ENCODE measurements around the gene GDE1.
"Not testable (repeated sequence)": the region's sequence is repeated elsewhere in the genome, so short reads cannot be mapped to it uniquely, and the experiment has no call there.

GDE1 gene

DNA sequence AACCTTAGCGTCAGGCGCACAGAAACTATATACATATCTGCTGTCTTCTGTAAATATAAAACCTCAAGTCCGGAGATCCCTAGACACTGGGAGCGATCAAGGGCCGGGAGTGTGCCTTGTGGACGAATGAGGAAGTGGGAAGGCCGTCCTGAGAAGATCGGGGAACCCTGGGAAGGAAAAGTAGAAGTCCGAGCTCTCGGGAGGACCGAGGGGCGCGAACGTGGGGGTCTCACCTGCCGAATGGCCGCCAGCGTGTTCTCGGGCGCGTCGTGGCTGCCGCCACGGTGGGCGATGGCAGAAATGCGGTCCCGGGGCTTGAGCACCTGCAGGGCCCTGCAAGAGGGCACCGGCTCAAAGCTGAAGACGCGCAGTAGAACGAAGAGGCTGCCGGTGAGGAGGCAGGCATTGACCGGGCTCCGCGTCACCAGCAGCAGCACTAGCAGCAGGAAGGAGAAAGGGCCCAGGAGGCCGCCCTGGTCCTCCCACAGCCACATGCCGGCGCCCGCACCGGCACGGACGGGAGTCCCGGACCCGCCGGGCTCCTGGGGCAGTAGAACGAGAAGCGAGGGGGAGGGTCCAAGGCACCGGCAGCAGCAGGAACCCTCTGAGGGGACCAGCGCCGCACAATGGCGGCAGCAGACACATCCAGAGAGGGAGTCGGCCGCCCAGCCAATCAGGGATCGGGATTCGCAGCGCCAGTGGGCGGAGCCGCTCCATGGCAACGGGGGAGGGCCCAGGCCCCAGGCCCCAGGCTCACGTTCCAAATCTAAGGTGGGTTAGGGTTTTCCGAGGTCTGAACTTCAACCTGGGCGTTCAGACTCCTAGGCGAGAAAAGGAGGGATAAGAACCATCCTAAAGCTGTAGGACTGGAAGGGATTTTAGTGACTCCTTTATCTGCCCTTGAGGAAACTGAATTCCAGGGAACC, at the start of gene GDE1:
Gene GDE1, minus strand, starts transcription at position 628 of the 926 bp plus-strand sequence. Its CDS starts 134 bp downstream, at position 494.
- no peak for FAIRE-seq

DNA sequence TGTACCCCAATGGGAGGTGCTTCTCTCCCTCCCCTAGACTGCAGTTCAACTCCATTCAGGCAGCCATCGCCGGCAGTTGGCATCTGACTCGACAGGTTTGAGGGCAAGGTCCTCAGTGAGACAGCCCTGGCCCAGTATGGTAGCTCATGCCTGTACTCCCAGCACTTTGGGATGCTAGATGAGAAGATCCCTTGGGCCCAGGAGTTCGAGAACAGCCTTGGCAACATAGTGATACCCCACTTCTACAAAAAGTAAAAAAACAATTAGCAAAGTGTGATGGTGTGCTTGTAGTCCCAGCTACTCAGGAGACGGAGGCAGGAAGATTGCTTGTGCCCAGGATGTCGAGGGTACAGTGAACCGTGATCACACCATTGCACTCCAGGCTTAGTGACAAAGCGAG, 45.7 kb upstream of the GDE1 start:
- no peak for FAIRE-seq

DNA sequence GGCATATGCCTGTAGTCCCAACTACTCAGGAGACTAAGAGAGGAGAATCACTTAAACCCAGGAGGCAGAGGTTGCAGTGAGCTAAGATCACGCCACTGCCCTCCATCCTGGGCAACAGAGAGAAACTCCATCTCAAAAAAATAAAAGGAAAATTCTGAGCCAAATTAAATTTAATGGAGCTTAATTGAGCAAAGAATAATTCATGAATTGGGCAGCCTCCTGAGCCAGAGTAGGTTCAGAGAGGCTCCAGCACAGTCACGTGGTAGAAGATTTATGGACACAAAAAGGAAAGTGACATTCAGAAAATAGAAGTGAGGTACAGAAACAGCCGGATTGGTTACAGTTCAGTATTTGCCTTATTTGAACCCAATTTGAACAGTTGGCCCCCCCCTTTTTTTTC, 44.5 kb upstream of the GDE1 start:
- FAIRE-seq = no peak

- no peak for FAIRE-seq
Observed at GRCh38 chr16:19563377-19563776, 41.5 kb upstream of the GDE1 start.

GRCh38 chr16:19560078-19560477, 38.2 kb upstream of the GDE1 start:
- FAIRE-seq = no peak

DNA sequence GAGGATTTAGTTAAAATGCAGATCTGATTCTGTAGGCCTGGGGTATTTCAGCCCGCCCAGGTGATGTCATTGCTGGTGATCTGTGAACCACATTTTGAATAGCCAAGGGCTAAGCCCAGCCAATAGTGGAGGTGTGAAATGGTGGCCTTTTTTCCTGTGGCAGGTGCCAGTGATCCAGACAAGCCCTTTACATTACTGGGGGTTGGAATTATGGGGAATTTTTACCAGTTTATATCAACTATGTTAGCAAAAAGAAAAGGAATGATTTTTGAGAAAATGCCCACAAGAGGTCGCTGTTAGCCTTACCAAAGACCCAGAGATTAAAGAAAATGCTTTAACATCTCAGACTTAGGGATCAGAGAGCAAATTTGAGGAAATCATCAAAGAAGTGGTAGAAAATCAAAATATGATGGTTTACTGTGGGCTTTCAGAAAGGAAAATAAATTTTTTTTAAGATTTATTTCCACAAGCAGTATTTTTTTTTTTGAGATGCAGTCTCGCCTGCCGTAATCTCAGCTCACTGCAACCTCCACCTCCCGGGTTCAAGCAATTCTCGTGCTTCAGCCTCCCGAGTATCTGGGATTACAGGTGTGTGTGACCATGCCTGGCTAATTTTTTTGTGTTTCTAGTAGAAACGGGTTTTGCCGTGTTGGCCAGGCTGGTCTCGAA, 37.5 kb upstream of the GDE1 start:
- FAIRE-seq = no peak

DNA sequence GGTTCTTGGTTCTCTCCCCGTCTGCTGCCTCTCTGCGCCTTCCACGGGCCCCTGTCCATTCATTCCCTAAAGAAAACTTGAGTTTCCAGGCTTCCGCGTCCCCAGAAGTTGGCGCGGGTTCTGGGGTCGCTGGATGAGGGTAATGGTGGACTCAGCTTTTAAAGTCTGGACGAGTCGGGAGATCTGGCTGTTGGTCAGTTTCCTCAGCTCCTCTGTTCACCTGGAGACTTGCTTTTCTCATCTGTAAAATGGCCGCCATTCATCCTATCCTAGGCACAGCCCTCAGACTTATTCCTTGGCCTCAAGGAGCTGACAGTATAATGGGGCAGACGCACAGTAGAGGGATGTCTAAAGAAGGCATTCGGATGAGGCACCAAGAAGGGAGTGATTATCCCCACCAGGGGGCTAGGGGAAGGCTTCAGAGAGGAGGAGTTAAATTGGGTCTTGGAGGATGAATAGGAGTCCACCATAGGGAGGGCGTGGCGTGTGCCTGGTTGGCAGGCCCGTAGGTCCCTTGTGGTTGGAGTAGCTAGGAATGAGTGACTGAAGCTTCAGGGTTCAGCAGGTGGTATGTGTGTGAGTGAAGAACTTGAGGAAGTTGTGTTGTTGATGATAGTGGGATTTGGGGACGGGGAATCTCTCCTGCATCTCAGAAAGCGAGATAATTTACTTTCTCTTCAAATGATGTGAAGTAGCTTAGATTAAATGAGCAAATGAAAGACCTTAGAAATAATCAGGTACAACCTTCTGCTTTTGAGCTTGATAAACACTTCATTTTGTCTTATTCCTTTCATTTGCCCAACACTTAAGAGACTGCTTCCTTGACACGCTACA, 34.3 kb upstream of the GDE1 start:
- no peak for FAIRE-seq

DNA sequence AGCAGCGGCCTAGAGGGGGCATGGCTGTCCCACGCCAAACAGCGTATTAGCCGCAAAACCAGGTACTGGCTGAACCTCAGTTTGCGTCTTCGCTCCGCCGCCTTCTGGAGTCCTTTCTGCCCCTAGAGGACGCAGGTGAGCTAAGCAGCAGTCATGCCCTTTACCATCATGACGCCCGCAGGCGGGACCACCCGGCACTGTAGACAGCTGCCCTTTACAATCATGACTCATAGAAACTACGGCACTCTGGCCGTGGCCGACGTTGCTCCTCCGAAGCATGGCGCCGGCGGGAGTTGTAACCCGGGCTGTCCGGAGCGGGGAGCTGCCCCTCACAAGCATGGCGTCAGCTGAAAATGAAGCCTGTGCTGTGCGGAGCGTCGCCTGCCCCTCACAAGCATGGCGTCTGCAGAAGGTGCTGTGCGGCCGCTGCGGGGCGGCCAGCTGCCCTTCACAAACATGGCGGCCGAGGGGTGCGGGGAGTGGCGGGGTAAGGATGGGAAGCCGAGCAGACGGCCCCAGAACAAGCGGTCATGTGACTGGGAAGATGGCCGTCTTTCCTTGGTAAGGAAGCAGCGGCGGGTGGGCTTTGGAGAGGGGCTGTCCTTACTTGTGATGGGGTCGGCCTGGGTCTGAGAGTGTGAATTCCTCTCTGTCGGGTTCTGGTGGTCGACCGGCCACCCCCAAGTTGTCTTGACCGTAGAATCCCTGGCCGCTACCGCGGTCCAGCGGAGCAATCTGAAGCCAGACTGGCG, 33.5 kb upstream of the GDE1 start, which contains the start of gene VPS35L:
Gene VPS35L, plus strand, starts transcription at position 518 of the 752 bp plus-strand sequence. Its CDS starts 27 bp downstream, at position 545.
- FAIRE-seq = peak; percentile 5

DNA sequence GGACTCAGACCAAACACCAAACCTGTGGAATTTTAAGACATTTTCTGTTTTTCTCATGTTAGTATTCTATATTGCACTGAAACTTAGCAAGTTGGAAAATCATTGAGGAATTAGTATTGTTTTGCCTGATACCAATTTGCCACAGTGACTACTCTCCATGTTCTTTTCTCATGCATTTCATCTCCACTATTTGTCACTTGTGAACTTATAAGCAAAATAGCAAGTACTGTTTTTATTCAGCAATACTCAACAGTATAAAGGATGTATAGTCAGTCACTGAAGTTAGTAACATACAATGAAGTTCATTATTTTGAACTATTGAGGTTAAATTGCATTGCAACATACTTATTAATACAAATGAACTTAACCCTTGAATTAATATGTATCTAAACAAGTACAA, 27.8 kb upstream of the GDE1 start:
- no peak for FAIRE-seq

DNA sequence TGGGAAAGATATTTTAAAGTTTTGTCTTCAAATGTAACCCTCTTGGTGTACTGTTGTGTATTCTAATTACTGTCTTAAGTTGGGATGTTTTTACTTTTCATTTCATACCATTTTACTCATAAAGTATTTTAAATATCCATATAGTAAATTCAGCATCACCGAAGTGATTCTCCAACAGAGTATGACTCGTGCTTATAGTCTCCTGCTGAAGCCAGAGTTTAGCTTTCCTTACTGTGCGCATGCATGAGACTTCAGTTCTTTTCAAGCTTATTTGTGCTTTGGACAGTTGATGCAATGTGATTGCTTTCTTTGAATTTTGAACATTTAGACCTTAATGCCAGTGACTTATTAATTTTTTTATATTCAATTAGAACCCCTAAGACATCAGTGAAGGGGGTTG, 26.2 kb upstream of the GDE1 start:
- no peak for FAIRE-seq

DNA sequence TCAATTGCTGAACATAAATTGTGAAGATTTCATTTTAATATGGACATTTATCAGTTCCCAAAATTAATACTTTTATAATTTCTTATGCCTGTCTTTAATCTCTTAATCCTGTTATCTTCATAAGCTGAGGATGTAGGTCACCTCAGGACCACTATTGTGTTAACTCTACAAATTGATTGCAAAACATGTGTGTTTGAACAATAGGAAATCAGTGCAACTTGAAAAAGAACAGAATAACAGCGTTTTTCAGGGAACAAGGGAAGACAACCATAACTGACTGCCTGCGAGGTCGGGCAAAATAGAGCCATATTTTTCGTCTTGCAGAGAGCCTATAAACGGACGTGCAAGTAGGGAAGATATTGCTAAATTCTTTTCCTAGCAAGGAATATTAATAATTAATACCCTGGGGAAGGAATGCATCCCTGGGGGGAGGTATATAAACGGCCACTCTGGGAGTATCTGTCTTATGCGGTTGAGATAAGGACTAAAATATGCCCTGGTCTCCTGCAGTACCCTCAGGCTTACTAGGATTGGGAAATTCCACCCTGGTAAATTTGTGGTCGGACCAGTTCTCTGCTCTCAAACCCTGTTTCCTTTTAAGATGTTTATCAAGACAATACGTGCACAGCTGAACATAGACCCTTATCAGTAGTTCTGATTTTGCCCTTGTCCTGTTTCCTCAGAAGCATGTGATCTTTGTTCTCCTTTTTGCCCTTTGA, 21.5 kb upstream of the GDE1 start:
- not testable (repeated sequence) for FAIRE-seq

DNA sequence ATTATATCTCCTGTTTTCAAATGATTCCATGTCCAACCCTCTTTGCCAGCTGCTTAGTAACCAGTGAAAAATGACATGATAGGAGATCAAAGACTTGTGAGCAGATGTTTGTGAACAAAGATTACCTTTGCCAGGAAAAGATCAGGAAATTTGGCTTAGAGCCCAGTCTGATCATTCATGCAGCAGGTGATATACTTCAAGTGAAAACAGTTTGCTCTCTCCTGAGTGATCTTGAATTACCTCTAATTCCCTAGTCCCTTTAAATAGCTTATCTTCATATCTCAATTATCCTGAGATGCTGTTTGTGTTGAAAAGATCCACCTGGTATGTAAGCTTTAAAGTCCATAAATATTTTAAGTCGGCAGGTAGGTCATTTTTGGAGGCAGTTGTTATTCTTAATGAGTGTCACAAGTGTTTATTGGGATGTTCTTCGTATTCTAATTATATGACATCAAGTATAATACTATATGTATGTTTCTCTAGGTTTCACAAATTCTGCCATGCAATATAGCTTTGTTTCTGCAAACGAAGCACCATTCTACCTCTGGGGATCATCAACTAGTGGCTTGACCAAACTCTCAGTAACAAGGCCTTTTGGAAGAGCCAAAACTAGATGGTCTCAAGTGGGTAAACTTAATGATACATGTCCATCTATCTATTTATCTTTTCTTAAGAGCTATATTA, 20.4 kb upstream of the GDE1 start:
- no peak for FAIRE-seq

DNA sequence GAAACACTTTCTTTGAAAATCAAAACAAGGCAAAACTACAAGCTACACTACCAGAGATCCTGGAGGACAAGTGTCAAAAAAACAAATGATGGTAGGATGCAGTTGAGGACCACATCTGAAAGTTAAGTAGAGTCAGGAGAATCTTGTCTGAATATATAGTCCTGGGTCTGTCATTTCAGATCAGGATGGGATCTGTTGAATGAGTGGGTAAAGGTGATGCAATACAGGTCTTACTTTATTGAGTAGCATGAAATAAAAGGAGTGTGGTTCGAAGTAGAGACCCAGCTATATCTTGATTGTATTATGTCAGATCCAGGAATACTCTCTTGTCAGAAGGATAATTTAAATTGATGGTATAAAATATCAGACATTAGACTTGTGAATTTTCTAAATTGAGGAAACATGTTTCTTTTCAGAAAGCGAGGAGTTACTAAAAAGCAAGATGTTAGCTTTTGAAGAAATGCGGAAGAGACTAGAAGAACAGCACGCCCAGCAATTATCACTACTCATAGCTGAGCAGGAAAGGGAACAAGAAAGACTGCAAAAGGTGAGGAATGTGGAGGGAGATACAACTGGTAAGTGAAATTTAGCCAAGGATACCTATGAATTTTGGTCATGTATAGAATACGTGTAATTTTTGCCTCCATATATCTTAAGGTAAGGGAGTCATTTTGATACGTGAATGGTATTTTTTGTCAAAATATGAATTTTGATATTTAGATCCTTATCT, 18.5 kb upstream of the GDE1 start:
- FAIRE-seq = no peak

GRCh38 chr16:19532601-19533000, 10.7 kb upstream of the GDE1 start:
- no peak for FAIRE-seq

- no peak for FAIRE-seq
Observed at GRCh38 chr16:19528666-19529065, 6.8 kb upstream of the GDE1 start.

DNA sequence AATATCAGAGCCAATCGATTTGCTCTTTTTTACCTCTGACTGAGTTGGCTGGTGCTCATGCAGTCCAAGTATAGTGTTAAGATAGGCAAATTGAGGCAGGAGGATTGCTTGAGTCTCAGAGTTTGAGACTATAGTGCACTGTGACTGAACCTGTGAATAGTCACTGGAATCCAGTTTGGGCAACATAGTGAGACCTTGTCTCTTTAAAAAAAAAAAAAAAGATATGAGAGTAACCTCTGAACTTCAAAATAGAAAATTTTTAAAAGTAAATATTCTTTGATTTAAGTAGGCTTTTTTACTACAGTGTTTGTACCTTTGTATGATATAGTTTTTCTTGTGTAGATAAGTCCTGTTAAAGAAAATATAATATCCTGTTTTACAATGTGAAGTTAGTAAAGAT, 5.3 kb upstream of the GDE1 start:
- no peak for FAIRE-seq

GRCh38 chr16:19525385-19525723, 3.5 kb upstream of the GDE1 start:
- FAIRE-seq = no peak

DNA sequence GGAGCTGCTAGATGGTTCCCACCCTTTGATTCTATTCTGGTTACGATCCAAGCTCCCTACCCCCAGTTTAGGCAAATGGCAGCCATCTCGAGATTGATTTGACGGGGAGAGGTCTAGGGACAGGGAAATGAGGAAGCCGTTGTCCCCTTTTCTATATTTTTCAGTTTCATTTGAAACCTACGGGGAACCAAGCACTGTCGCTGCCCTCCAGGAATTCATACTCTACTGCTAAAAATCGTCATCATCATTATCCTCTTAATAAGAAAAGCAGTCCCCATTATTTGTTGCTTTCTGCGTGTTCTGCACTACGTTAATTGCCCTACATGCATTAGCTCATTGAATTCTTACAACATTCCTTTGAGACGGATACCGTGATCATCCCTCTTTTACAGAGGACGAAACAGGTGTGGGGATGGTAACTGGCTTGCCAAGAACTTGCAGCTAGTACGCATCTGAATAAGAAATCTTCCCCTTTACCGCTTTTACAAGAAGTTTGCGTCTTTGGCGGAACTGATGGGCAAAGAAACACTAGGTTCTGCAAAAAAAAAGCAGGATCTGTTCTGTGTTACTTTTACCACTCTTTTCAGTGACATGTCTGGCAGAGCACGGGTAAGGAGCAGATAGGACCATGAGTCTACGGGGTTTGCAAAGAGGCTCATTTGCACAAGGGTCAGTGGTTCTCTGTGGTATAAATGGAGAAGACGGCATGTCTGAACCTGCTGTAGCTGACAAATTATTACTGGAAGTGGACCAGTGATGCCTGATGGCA, 2.9 kb upstream of the GDE1 start:
- no peak for FAIRE-seq

DNA sequence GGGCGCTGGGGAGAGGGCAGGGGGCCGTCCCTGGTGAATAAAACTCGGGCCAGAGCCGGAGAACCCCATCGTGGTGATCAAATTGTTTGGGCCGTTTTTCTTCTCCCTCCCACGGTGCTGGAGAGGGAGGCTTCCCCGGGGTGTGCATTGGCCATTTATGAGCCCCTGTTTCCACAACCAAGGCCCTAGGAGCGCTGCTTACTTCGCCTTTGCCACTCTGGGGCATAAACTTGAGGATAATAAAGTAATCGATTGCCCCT, 2.4 kb upstream of the GDE1 start:
- FAIRE-seq = no peak
